HG03159 (cell line): Measurements from ENCODE around the gene ZNF506.
"Not testable (repeated sequence)": the region's sequence is repeated elsewhere in the genome, so short reads cannot be mapped to it uniquely, and the experiment has no call there.

ENCODE experiments used
- ATAC-seq: cut with Tn5 transposase; IDR thresholded peaks from one replicate; pipeline ENCODE4 v1.9.1; 2021; ENCODE audit warnings: mild to moderate bottlenecking, moderate library complexity; ENCODE audit not compliant: unreplicated experiment

ZNF506 gene

GRCh38 chr19:19746286-19747213 is 75.0 kb downstream of the ZNF506 start:
- ATAC-seq: no peak

- ATAC-seq: no peak
These were observed 75.9 kb downstream of the ZNF506 start for GRCh38 chr19:19745496-19746285.

- no peak for ATAC-seq
These were observed 76.9 kb downstream of the ZNF506 start for GRCh38 chr19:19744641-19745040.

- ATAC-seq: not testable (repeated sequence)
These were observed 77.6 kb downstream of the ZNF506 start for GRCh38 chr19:19743921-19744320.

GRCh38 chr19:19743176-19743575 is 78.4 kb downstream of the ZNF506 start:
- no peak for ATAC-seq

GRCh38 chr19:19742773-19743172 is 78.8 kb downstream of the ZNF506 start:
- ATAC-seq: no peak
